Spleen (tissue), 7 donors: Measurements from ENCODE around the gene IRGM.

Experiments used
- CTCF ChIP-seq, 11 experiments: fragments of 200-600 bp in 7 of 11; fragments of 450-650 bp in 4 of 11; sonication (generic) in 4 of 11; IDR thresholded peaks in 8 of 11; conservative IDR thresholded peaks in 3 of 11; 1 replicate in 7 of 11; 2 replicates in 4 of 11; pipeline versions ENCODE4 v1.4.0 to v1.8.0; 2016 to 2021; ENCODE audit warnings: antibody characterized with exemption in 11 of 11, inconsistent platforms in 4 of 11, mild to moderate bottlenecking in 1 of 11
- POLR2AphosphoS5 ChIP-seq, 3 donors: sonication (generic); formaldehyde crosslinking; IDR thresholded peaks; one replicate each; pipeline ENCODE4 v1.5.1; 2017; ENCODE audit warnings: antibody characterized with exemption in 3 of 3
- donor health status: DM: no; HTN: no; CAD: no; lungs with moderate emphysema.
- donor health status: DM: no; HTN: no; CAD: no.
- donor health status: DM: no; HTN: no; CAD: no.

DNA sequence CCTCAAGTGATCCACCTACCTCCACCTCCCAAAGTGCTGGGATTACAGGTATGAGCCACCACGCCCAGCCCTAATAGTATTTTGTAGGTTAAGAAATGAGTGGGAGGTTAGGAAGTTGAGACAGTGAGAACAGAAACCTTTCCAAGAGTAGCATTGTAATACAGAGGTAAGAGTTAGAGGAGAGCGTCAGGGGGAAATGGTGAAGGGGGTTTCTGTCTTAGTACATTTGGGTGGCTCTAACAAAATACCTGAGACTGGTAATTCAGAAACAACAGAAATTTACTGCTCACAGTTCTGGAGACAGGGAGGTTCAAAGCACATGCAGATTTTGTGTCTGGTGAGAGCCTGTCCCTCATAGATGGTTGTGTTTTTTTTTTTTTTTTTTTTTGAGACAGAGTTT is 48.9 kb upstream of the IRGM start:
- TF ChIP-seq CTCF (IDR thresholded peaks at IDR 0.05 in 8 of 11, conservative IDR thresholded peaks at IDR 0.05 in 3 of 11) (no peak), POLR2AphosphoS5 (IDR thresholded peaks at IDR 0.05) (no peak)
